OCI-LY3 (cell line): ENCODE measurements around the gene AK4.

ENCODE experiments used
- EZH2phosphoT487 ChIP-seq: fragments of 200-600 bp; shearing (Covaris generic); IDR thresholded peaks from 2 replicates; pipeline ENCODE4 v1.6.1; 2018; ENCODE audit warnings: antibody characterized with exemption, mixed run types, low read depth
- TF ChIP-seq, protein P1 (sequence below): fragments of 200-600, 300-600 bp; sonication (generic); IDR thresholded peaks from 2 replicates; pipeline ENCODE4 v1.5.1; 2014; ENCODE audit warnings: antibody characterized with exemption, low read length, low read depth

DNA sequence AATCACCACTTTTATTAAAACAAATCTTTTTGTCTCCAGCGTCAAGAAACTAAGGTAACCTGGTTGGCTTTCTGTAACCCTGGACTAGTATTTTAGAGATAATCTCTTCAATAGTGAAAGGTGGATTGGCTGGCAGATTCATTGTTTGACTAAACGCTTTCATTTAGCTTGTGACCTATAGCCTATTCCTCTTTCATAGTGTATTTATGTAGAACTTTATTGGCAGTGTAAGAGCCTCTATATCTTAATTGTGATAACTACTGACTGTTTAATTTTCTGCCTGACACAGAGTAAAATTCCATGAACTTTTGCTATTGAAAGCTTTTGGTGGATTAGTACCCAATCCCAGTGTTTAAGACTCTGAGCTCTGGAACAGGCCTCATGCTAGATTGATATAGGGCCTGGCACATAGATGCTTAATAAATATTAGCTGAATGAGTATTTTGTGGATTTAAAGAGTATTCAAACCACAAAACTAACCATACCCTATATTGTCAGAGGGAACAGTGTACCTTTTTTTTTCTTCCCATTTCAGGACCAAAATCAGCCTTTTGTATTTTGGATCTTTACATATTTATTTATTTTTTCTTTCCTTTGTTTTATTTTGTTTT lies 34.8 kb downstream of the AK4 start:
- TF ChIP-seq, protein P1, sequence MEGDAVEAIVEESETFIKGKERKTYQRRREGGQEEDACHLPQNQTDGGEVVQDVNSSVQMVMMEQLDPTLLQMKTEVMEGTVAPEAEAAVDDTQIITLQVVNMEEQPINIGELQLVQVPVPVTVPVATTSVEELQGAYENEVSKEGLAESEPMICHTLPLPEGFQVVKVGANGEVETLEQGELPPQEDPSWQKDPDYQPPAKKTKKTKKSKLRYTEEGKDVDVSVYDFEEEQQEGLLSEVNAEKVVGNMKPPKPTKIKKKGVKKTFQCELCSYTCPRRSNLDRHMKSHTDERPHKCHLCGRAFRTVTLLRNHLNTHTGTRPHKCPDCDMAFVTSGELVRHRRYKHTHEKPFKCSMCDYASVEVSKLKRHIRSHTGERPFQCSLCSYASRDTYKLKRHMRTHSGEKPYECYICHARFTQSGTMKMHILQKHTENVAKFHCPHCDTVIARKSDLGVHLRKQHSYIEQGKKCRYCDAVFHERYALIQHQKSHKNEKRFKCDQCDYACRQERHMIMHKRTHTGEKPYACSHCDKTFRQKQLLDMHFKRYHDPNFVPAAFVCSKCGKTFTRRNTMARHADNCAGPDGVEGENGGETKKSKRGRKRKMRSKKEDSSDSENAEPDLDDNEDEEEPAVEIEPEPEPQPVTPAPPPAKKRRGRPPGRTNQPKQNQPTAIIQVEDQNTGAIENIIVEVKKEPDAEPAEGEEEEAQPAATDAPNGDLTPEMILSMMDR = no peak
- no peak for TF ChIP-seq EZH2phosphoT487
